ENCODE results near the gene FFAR4. TPM values are rescaled to one million over a fixed set of nuclear protein-coding genes. Genes with fewer than 3 reads are reported as not detected.
"Not testable (repeated sequence)": the region's sequence is repeated elsewhere in the genome, so short reads cannot be mapped to it uniquely, and the experiment has no call there.

FFAR4 gene
- not detected for total RNA-seq

DNA sequence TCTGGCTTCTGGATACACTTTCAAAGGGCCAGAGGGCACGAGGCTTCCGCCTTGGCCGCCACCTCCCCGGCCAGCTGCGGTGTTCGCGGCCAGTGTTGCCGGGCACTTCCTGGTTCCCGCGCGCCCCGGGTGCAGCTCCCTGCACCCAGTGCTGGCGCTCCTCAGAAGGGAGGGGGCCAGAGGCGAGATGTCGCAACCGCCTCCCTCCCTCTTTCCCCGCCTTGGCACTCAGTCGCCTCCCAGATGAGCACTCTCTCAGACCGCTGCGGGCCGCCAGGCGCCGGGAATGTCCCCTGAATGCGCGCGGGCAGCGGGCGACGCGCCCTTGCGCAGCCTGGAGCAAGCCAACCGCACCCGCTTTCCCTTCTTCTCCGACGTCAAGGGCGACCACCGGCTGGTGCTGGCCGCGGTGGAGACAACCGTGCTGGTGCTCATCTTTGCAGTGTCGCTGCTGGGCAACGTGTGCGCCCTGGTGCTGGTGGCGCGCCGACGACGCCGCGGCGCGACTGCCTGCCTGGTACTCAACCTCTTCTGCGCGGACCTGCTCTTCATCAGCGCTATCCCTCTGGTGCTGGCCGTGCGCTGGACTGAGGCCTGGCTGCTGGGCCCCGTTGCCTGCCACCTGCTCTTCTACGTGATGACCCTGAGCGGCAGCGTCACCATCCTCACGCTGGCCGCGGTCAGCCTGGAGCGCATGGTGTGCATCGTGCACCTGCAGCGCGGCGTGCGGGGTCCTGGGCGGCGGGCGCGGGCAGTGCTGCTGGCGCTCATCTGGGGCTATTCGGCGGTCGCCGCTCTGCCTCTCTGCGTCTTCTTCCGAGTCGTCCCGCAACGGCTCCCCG is at the start of gene FFAR4:
TSS of gene FFAR4 (plus strand) at position 231 of the 842 bp plus-strand sequence. CDS start at position 287, 56 bp downstream.
- no peak for DNase-seq

DNA sequence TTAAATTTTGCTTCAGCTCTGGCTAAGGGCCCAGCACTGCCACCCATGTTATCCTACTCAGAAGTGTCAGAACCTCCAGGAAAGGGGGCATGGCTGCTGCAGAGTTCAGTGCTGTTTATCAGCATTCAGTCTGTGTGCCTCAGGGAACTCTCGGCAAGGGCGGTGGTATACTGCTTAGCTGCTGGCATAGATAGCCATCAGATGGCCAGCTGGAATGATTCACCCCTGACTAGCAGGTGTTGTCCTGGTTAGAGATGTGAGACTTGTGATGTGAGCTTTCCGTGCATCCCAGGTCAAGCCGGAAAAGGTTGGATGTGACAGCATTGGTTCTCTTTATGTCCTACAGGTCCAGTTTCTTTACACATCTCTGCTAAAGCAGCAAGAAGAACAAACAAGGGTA is 47.9 kb upstream of the FFAR4 start:
- no peak for DNase-seq

DNA sequence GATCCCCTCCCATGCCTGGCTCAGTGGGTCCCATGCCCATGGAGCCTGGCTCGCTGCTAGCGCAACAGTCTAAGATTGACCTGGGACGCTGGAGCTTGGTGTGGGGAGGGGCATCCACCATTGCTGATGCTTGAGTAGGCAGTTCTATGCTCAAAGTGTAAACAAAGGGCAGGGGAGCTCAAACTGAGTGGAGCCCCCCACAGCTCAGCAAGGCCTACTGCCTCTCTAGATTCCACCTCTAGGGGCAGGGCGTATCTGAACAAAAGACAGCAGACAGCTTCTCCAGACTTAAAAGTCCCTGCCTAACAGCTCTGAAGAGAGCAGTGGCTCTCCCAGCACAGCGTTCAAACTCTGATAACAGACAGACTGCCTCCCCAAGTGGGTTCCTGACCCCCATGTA is 31.2 kb upstream of the FFAR4 start:
- no peak for DNase-seq

DNA sequence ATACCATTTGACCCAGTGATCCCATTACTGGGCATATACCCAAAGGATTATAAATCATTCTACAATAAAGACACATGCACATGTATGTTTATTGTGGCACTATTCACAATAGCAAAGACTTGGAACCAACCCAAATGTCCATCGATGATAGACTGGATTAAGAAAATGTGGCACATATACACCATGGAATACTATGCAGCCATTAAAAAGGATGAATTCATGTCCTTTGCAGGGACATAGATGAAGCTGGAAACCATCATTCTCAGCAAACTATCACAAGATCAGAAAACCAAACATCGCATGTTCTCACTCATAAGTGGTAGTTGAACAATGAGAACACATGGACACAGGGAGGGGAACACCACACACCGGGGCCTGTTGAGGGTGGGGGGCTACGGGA is 25.6 kb upstream of the FFAR4 start:
- not testable (repeated sequence) for DNase-seq

DNA sequence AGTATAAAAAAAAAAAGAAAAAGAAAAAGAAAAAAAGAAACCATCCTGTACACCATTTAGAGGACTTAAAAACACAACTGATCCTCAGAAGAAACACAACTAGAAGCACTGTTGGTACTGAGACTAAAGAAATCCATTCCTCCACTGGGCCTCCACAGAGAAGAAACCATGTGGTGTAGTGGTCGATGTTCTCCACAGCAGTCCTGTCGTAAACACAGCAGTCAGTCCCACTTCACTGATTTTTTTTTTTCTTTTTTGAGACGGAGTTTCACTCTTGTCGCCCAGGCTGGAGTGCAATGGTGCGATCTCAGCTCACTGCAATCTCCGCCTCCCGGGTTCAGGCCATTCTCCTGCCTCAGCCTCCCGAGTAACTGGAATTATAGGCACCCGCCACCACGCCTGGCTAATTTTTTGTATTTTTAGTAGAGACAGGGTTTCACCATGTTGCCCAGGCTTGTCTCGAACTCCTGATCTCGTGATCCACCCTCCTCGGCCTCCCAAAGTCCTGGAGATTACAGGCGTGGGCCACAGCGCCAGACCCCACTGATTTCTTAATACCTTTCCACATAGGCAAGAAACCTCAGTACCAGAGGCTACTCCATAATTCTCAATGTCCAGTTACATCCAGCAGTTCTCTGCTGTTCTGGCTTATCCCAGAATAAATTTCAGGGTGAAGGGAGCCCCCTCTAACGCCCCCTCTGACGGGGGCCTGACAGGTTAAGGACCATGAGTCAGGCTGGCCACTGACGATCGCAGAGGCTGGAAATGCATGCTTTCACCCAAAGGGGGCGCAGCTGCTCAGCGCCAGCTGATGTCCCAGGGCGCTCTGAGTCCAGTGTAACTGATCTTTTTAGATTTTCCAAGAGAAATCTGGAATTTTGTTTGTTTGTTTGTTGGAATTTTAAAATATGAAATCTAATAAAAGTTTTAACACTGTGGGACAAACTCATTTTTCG is 24.8 kb upstream of the FFAR4 start:
- DNase-seq: peak; percentile 78

DNA sequence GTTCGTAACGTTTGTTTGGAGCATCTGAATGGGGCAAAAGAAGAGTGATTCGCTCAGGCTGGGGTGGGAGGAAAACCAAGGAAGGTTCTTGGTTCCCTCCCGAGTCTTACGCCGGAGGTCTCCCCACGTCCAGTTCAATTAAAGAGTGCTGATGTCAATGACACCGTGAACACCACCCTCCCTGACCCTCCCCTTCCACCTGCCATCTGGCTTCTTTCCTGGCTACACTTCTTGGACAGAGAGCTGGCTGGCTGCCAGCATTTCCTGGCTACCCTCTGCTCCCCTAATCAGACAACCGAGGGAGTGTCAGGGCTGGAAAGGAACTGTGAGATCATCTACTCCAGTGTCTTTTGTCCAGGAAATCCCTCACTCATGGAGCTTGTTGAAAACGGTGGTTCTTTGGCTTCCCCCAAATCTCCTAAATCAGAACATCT is 24.1 kb upstream of the FFAR4 start:
- peak; percentile 91 for DNase-seq

DNA sequence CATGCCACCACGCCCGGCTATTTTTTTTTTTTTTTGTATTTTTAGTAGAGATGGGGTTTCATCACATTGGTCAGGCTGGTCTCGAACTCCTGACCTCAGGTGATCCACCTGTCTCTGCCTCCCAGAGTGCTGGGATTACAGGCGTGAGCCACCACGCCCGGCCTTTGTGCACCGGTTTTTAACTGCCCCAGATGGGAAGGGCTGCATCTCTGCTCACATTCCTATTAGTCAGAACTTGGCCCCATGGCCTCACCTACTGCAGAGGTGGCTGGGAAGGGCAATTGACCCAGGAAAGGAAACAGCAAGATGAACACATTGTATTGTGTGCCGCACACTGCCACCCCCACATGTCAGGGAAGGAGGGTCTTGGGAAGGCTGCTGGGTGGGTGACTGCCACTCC is 19.5 kb upstream of the FFAR4 start:
- DNase-seq: not testable (repeated sequence)

DNA sequence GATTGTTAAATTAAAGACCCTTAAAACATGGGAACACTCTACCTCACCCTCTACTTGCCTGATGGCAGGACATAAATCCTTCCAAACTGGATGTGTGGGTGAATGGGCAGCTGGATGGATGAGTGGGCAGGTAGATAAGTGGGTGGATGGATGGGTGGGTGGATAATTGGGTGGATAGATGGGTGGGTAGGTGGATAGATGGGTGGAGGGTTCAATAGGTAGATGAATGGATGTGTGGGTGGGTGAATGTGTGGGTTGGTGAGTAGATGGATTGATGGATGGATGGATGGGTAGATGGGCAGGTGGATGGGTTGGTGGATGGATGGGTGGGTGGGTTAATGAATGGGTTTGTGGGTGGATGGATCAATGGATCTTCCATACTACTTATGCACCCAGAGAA is 18.9 kb upstream of the FFAR4 start:
- DNase-seq: no peak

DNA sequence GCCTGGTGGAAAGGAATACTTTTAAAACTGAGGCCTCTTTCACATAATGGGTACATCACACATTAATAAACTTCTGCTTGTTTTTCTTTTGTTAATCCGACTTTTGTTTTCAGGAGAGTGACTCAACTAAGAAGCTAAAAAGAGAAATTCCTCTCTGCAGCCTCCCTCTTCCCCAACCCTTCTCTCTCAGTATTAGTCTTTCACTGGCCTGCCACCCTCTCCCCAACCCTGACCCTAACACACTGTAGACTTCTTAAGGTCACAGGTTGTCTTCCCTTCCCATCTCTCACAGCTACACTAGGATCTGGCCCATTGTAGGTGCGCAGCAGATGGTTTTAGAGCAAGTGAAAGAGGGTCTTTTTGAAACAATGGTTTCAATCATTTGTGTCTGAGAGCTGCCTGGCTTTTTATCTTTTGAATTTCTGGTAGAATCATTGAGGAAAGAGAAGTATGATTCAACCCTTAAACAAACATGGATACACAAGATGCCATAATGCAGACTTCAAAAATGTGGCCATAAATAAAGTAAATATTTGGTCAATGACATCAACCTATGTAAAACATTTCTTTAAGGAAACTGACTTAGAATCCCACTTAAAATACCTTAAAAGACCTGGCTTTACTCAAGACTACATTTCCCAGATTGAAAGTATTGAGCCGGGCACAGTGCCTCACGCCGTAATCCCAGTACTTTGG is 17.9 kb upstream of the FFAR4 start:
- DNase-seq: no peak

DNA sequence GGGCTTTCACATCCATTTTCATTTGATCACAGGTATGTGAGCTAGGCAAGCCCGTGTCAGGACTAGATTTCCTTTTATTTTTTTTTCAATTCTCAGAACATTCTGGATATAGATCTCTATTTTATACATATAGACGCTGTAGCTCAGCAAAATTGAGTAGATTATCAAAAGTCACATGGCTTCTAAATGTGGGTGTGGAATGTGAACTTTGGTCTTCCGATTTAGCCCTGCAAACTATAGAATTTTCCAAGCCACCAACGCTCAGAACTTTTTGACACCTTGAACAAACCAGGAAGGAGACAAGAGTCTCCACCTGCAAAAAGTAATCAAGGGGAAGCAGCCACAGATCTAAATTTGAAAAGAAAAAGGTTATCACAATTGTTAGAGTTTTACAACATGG is 15.9 kb upstream of the FFAR4 start:
- no peak for DNase-seq

DNA sequence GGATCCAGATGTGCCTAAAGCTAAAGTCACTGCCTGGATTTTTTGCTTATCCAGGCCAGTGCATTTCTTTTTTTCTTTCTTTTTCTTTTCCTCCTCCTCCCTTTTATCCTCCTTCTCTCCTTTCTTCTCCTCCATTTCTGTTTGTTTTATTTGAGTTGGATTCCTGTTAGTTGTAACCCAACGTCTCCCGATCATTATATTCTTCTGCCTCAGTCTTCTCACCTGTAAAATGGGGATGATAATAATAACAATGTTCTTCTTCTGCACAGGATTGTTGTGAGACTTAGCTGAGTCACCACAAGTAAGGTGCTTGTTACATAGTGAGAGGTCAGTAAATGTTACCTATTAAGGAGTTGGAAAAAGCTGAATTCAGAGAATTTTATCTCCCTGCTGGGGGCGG is 13.7 kb upstream of the FFAR4 start:
- no peak for DNase-seq

DNA sequence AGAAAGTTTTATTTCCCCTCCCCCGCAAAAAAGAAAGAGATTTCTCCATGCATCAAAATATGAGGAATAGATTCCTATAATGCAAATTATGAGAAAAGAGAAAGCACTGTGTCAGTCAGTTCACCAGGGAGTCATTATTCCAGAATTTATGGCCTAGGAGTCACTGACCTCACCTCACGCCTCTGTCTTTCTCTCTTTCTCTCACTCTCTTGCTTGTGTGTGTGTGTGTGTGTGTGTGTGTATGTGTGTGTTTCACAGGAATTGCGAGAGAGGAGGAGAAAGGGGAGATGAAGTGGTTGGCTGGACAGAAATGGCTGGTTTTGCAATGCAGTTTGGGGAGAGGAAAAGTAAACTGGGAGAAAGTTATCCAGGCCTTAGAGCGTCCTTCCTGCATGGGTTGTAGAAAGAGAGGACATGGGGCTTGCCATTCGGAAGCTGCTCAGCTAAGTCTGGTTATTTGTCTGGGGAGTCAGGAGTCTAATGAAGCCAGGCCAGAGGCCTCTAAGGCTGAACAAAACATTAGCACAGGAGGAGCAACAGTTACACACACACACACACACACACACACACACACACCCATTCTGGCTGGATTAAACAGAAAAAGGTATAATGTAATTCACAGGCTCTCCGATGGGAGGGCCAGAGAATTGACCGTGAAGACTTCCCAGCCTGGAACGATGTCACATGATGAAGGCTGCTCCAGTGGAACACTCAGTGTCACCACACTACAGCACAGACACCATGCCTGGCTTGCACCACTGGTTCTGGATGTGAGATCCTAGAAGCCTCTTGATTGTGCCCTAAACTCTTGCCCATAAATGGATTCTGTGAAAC is 12.8 kb upstream of the FFAR4 start:
- DNase-seq: no peak

DNA sequence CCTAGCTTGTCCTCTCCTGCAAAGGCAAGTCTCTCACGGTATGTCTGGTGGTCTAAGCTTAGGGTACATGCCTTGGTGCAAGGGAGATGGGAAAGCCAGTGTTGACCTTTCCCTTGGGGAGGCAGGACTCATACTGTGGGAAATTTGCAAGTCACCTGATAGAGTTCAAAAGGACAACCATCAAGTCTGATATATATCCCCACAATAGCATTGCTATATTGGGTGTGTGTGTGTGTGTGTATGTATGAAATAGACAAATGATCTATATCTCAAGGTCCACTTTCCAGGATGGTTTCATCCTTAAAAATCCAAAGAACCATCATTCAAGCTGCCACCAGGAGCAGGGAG is 12.2 kb upstream of the FFAR4 start:
- no peak for DNase-seq

DNA sequence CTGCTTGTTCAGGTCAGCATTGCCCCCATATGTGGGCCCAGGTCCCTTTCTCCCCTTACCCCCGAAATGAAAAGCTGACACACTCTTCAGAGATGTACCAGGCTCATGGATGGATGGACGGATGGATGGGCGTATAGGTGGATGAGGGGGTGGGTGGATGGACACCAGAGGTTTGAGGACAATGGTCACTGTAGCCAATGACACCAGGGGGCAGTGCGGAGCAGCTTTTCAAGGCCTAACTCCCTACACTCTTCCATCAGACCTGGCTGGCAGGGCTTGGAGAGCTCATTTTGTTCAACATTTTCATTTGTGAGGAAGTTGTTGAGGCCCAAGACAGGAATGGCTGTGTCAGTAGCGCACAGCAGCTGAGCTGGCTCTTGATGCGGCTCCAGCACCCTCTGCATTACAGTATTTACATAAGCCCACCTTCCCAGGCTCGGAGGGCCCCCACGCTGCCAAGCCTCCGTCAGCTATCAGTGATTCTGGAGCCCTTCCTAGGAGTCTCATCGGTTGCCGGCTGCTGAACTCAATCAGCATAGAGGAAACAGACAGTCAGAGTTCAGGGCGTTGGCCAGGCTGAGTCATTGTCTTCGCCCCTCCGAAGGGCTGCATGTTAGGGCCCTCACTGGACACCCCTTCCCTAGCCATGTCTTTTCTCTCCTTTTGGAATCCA is 11.6 kb upstream of the FFAR4 start:
- peak; percentile 74 for DNase-seq

DNA sequence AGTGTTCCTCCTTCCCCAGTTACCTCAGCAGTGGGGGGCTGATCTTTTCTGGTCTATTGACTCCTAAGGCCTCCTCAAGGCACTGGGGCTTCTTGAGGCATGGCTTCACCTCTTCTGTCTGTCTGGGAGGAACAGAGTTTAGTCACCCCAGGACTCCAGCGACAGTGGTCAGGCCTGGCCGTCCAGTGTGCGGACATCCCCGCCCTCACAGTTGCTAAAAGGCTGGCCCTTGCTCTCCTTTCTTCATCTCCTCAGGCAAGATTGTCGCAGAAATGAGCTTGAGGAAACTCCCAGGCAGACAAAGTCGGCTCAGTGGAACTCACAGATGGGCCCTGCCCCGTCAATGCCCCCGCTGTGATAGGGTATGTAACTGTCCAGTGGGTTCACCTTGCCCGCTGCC is 7.0 kb upstream of the FFAR4 start:
- no peak for DNase-seq

DNA sequence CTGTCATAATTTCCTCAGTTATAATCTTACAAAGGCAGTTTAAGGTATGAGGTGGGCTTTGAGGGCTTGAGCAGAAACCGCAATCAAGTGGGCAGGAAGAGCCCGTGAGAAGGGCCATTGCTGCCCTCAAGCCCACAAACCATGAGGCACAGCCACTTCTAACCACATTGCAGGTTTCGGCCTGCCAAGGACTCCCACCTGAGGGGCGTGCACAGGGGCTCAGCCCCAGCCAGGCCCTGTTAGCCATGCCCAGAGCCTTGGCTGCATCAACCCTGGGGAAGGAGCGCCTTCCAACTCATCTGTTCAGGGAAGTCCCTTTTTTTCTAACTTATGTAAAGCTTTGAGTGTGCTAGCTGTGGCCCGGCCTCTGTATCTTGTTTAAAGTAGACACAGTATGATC is 5.9 kb upstream of the FFAR4 start:
- DNase-seq: no peak

DNA sequence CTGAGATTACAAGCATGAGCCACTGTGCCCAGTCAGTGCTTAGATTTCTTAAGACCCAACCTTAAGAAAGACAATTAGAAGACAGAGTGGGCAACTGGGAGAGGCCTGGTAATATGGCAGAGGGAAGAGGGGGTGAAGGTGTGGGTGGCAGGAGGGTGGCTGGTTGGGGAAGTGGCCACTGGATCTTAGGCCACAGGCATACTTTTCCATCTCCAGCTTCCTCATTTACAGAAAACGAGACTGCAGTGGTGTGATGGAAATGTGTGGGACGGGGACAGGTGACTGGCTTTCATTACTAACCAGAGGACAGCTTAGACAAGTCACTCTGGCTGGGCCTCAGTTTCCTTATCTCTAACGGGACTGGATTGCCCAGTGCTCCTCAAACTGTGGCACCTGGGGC is 1.0 kb upstream of the FFAR4 start:
- DNase-seq: no peak

DNA sequence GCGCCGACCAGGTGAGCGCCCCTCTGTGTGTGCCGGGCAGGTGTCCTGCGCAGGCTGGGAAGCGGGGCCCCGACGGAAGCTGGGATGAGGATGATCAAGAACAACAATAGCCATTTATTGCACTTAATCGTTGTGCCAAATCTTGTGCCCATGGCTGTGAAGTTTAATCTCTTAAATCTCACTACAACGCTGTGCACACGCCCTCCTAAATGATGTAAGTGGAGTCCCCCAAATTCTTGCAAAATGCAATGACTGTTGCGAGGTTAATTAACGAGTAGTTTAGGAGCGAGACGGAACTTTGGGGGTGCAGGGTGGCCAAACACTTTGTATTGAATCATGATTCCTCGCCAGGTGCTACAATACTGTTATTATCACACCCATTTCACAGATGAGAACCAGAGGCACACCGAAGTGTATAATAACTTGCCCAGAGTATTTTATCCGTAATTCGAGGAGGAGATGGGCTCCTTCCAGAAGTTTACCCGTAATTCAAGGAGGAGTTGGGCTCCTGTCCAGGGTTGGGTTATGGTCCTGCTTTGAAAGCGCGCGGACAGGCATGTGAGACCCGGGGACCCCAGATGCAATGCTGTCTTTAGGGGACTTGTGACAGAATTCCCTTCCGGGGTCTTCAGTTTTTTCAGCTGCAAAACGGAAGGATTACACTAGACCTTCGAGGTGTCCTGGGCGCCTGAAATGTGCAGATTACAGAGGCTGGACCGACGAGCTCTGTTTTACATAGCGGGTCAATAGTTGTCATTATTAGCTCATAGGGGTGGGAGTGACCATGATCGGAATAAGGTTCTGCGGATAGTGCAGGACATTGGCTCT is 1.0 kb downstream of the FFAR4 start:
- no peak for DNase-seq

DNA sequence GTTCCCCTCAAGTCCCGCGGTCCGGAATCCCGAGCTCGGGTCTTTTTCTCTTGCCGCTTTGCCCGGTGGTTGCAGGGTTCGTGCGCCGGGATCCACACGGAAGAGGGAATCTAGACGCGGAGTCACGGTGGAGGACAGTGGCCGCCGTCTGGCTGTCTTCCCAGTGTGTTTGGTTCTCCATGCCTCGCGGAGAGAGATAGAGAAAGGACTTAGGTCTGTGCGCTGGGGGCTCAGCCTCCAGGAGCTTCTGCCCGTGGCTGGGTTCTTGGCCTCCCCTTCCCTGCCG is 1.6 kb downstream of the FFAR4 start:
- no peak for DNase-seq

DNA sequence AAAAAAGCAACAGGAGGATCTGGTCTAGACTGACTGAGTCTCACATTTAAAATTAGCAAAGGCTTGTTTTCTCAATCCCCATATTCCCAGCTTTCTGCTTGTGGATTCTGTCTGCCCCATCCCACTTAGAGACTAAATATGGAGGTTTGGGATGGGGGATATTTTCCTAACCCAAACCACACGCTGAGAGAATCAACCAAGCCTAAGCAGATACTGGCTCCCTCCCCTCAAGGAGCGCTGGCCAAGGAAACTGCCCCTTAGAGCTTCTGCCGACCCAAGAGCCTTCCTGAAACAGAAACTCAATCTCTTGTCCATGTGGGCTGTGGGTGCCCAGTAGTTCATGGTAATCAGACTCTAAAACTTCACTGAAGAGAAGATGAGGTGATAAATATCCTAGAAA is 3.9 kb downstream of the FFAR4 start:
- DNase-seq: no peak

DNA sequence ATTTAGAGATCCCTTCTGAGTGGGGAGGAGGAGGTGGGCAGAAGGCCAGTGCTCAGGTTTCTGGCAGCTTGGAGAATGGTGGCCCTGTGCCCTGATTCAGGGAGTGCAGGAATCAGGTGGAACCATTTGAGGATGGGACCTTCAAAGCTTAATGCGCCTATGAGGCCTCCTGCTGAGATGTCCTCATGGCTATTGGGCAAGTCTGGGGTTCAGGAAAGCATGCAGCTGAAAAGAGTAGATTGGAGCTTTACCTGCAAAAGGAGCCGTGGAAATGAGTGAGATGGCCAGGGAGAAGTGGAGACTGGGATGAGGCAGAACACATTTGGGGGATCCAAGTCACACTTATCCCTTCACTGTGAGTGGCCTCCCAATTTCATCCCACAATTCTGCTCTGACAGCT is 6.1 kb downstream of the FFAR4 start:
- DNase-seq: no peak
